A673 (cell line): ENCODE measurements around the gene ASB13. TPM values are rescaled to one million over a fixed set of nuclear protein-coding genes. Genes with fewer than 3 reads are reported as not detected.

Source experiments
- BruUV-seq: library from RNA; stranded (reverse); fragments of 400-500 nt; replicated peaks from 2 replicates; lab custom pipeline; 2021; lab: Mats Ljungman, UMichigan
- CTCF ChIA-PET: fragments of 300-600 bp; sonication (Branson Sonifier 250); formaldehyde crosslinking; loops from one replicate; lab custom pipeline; 2022; ENCODE audit warnings: antibody characterized with exemption; lab: Charles Lee
- POLR2A ChIA-PET: fragments of 300-600 bp; sonication (Branson Sonifier 250); formaldehyde crosslinking; loops from one replicate; lab custom pipeline; 2022; ENCODE audit warnings: antibody characterized with exemption; ENCODE audit not compliant: low non-redundant PET; lab: Charles Lee
- DNase-seq: peaks from one replicate; pipeline ENCODE4 v3.0.0-alpha.2; 2015; ENCODE audit warnings: low spot score
- H3K27ac ChIP-seq: fragments of 200-600 bp; sonication (generic); 2 replicates; pipeline ENCODE4 v1.5.1; 2016; ENCODE audit warnings: mixed run types, low read depth, mild to moderate bottlenecking, mixed read lengths, antibody characterized with exemption, low read length; ENCODE audit not compliant: poor library complexity, severe bottlenecking
- H3K27me3 ChIP-seq: fragments of 200-600 bp; sonication (generic); replicated peaks from 2 replicates; pipeline ENCODE4 v1.6.1; 2017; ENCODE audit warnings: mixed run types, low read depth, mild to moderate bottlenecking, mixed read lengths, antibody characterized with exemption, low read length; ENCODE audit not compliant: insufficient read depth, poor library complexity
- H3K36me3 ChIP-seq: fragments of 200-600 bp; sonication (generic); 2 replicates; pipeline ENCODE4 v1.6.1; 2016; ENCODE audit warnings: mixed run types, mild to moderate bottlenecking, mixed read lengths, antibody characterized with exemption, low read length; ENCODE audit not compliant: insufficient read depth, poor library complexity, severe bottlenecking
- H3K4me1 ChIP-seq: fragments of 200-600 bp; sonication (generic); 2 replicates; pipeline ENCODE4 v1.6.1; 2017; ENCODE audit warnings: mixed run types, mild to moderate bottlenecking, mixed read lengths, antibody characterized with exemption, low read length; ENCODE audit not compliant: insufficient read depth, poor library complexity, severe bottlenecking
- H3K4me3 ChIP-seq: fragments of 200-600 bp; sonication (generic); 2 replicates; pipeline ENCODE4 v1.5.1; 2016; ENCODE audit warnings: low read depth, mixed run types, mild to moderate bottlenecking, mixed read lengths, low read length; ENCODE audit not compliant: poor library complexity, severe bottlenecking
- H3K9me3 ChIP-seq: fragments of 200-600 bp; sonication (generic); 2 replicates; pipeline ENCODE4 v1.6.1; 2016; ENCODE audit warnings: mixed run types, low read depth, mild to moderate bottlenecking, mixed read lengths, antibody characterized with exemption, low read length; ENCODE audit not compliant: poor library complexity, severe bottlenecking
- EZH2 ChIP-seq: fragments of 200-600 bp; sonication (generic); IDR thresholded peaks from 2 replicates; pipeline ENCODE4 v1.6.1; 2017; ENCODE audit warnings: borderline replicate concordance, low read depth, mild to moderate bottlenecking, mixed read lengths, antibody characterized with exemption, low read length; ENCODE audit not compliant: poor library complexity, severe bottlenecking
- intact Hi-C: fragments of 100-400 bp; cut with micrococcal nuclease; formaldehyde crosslinking; loops from one replicate; pipeline ENCODE4 v1.10.0; 2022; ENCODE audit not compliant: unreplicated experiment
- total RNA-seq: library from RNA; stranded (reverse); gene quantifications from 2 replicates; pipeline ENCODE4 v1.2.3, GENCODE V29; 2021
- TF ChIP-seq, protein P1 (sequence below): fragments of 300-800, 200-600 bp; sonication (generic); conservative IDR thresholded peaks from 2 replicates; pipeline ENCODE4 v1.5.1; 2017; ENCODE audit warnings: low read depth, mild to moderate bottlenecking, antibody characterized with exemption, low read length, moderate library complexity, mixed read lengths

Gene ASB13
- total RNA-seq, 1 experiment from 2014 or later: 11.9 TPM

DNA sequence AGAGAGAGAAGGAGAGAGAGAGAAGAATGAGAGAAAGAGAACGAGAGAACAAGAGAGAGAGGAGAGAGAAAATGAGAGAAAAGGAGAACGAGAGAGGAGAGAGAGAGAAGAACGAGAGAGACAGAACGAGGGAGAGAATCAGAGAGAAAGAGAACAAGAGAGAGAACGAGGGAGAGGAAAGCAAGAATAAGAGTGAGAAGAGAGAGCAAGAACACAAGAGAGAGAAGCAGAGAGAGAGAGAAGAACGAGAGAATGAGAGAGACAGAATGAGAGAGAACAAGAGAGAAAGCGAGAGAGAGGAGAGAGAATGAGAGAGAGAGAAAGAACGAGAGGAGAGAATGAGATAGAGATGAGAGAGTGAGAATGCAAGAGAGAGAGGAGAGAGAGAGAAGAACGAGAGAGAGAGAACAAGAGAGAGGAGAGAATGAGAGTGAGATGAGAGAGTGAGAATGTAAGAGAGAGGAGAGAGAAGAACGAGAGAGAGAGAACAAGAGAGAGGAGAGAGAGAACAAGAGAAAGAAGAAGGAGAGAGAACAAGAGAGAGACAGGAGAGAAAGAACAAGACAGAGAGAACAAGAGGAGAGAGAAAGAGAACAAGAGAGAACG, 68.2 kb downstream of the ASB13 start:
- ChIA-PET POLR2A (no interaction called here), CTCF (no interaction called here)
- intact Hi-C loops: no loop called here

DNA sequence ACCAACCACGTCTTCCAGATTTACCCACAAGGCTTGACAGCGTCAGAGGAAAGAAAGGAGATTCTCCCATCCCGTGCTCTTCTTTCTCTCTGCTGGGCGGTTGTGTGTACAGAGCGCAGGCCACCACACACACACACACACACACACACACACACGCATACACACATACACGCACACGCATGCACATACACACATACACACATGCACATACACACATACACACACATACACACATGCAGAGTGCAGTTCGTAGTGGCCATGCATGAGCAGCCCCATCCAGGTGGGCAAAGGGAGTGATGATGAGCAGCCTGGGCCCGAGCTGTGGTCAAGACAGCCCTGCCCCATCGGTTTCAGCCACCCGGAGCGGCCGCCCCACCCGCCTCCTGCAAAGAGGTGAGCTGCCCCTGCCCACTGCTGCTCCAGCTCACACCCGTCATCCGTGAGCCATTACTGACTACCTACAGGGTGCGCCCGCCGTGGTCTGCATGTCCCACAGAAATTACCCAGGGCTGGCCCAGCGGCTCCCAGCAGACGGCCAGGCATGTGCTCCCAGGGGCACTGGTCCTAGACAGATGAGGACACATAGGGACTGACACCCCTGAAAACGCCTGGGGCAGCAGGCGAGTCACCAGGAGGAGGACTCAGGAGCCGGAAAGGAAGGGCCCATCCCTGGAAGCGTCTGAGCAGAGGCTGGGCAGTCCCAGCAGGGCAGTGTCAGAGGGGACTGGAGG, 69.6 kb downstream of the ASB13 start:
- no peaks in the 10 kb centered on the region for H3K27me3 ChIP-seq
- H3K4me1 ChIP-seq: peaks cover 11% of the 10 kb centered on the region
- no TSS peak for BruUV-seq
- no peaks in the 10 kb centered on the region for H3K36me3 ChIP-seq
- H3K9me3 ChIP-seq: no peaks in the 10 kb centered on the region
- intact Hi-C loops: no loop called here
- ChIA-PET POLR2A (interaction anchor here (0.8 kb wide), 1 partner anchor 136 kb away, joined by 3 read pairs; no protein-coding TSS in a partner anchor), CTCF (no interaction called here)
- no peak overlapping the region for H3K4me3 ChIP-seq
- no peak for DNase-seq
- H3K27ac ChIP-seq: no peak overlapping the region
- TF ChIP-seq, protein P1, sequence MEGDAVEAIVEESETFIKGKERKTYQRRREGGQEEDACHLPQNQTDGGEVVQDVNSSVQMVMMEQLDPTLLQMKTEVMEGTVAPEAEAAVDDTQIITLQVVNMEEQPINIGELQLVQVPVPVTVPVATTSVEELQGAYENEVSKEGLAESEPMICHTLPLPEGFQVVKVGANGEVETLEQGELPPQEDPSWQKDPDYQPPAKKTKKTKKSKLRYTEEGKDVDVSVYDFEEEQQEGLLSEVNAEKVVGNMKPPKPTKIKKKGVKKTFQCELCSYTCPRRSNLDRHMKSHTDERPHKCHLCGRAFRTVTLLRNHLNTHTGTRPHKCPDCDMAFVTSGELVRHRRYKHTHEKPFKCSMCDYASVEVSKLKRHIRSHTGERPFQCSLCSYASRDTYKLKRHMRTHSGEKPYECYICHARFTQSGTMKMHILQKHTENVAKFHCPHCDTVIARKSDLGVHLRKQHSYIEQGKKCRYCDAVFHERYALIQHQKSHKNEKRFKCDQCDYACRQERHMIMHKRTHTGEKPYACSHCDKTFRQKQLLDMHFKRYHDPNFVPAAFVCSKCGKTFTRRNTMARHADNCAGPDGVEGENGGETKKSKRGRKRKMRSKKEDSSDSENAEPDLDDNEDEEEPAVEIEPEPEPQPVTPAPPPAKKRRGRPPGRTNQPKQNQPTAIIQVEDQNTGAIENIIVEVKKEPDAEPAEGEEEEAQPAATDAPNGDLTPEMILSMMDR: no peak
- no peak for TF ChIP-seq EZH2

More for the DNA sequence above, 68.2 kb downstream of the ASB13 start:
- H3K36me3 ChIP-seq: no peaks in the 10 kb centered on the region
- peaks cover 11% of the 10 kb centered on the region for H3K4me1 ChIP-seq
- BruUV-seq: no TSS peak
- no peak overlapping the region for H3K27ac ChIP-seq
- no peak overlapping the region for H3K4me3 ChIP-seq
- no peaks in the 10 kb centered on the region for H3K9me3 ChIP-seq
- H3K27me3 ChIP-seq: no peaks in the 10 kb centered on the region
- TF ChIP-seq, protein P1: no peak
- TF ChIP-seq EZH2: no peak
- DNase-seq: no peak

DNA sequence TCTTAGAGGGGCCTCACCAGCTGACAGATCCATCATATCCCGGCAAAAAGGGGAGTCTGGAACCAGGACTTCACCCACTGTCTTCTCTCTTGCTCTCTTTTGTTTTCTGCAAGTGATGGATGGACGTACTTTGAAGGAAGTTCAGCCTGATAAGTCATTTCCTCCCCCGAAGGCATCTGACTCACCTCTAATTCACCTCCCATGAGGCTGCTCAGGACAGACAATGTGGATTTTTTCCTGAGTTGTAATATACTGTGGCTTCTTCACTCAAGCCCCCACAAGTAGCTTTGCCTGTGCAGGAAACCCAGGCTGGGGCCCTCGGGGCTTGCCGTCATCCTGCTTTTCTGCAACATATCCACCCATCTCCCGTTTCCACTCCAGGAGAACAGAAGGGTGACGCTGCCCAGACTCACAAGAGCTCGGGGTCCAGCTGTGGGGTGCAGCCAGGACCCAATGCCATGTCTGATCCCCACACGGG, 70.4 kb downstream of the ASB13 start:
- no TSS peak for BruUV-seq
- no peaks in the 10 kb centered on the region for H3K36me3 ChIP-seq
- peaks cover 11% of the 10 kb centered on the region for H3K4me1 ChIP-seq
- DNase-seq: peak; percentile 60
- TF ChIP-seq EZH2: no peak
- no peak overlapping the region for H3K4me3 ChIP-seq
- intact Hi-C loops: no loop called here
- H3K9me3 ChIP-seq: no peaks in the 10 kb centered on the region
- POLR2A ChIA-PET: interaction anchor here (0.8 kb wide), 1 partner anchor 135 kb away, joined by 3 read pairs; no protein-coding TSS in a partner anchor
- CTCF ChIA-PET: no interaction called here
- H3K27me3 ChIP-seq: no peaks in the 10 kb centered on the region
- no peak overlapping the region for H3K27ac ChIP-seq
